K562 (cell line): Measurements from ENCODE around the gene ZSWIM4. TPM values are rescaled to one million over a fixed set of nuclear protein-coding genes. Genes with fewer than 3 reads are reported as not detected.

Experiments used
- ELK3 ChIP-seq: fragments of 450-650 bp; formaldehyde crosslinking; IDR thresholded peaks from 2 replicates; pipeline ENCODE4 v1.4.0; 2020; ENCODE audit warnings: mild to moderate bottlenecking
- MTA1 ChIP-seq: fragments of 450-650 bp; IDR thresholded peaks from 2 replicates; pipeline ENCODE4 v1.6.1; 2017; ENCODE audit warnings: borderline replicate concordance
- MTF1 ChIP-seq: fragments of 250-450 bp; sonication (Bioruptor Pico); IDR thresholded peaks from 2 replicates; pipeline ENCODE4 v1.9.0; 2021; ENCODE audit warnings: moderate library complexity, mild to moderate bottlenecking, inconsistent platforms, borderline replicate concordance
- RFX1 ChIP-seq: fragments of 450-650 bp; IDR thresholded peaks from 2 replicates; pipeline ENCODE4 v1.6.1; 2016; ENCODE audit warnings: mild to moderate bottlenecking, moderate library complexity
- SP1 ChIP-seq: sonication (generic); formaldehyde crosslinking; IDR thresholded peaks from 2 replicates; pipeline ENCODE4 v1.8.1; 2022; ENCODE audit warnings: mild to moderate bottlenecking, missing genetic modification reagents
- SRF ChIP-seq, 2 experiments: fragments of 250-450, 450-650 bp in 1 of 2; sonication (Bioruptor Pico) in 1 of 2; sonication (generic) in 1 of 2; formaldehyde crosslinking; IDR thresholded peaks; 2 replicates each; pipeline versions ENCODE4 v1.5.0 to v1.5.1; 2020 to 2022; ENCODE audit warnings: mild to moderate bottlenecking in 1 of 2, missing genetic modification reagents in 1 of 2
- SRSF1 ChIP-seq: fragments of 200-400 bp; formaldehyde crosslinking; IDR thresholded peaks from 2 replicates; pipeline ENCODE4 v1.6.1; 2017; ENCODE audit warnings: mild to moderate bottlenecking, low read depth, low read length, moderate library complexity
- ZBTB12 ChIP-seq: fragments of 250-450 bp; sonication (Bioruptor Pico); IDR thresholded peaks from 2 replicates; pipeline ENCODE4 v1.4.0; 2020
- ZBTB40 ChIP-seq, 2 experiments: fragments of 450-650 bp in 1 of 2; sonication (generic) in 1 of 2; formaldehyde crosslinking in 1 of 2; IDR thresholded peaks; 2 replicates each; pipeline versions ENCODE4 v1.7.1 to v1.9.0; 2016 to 2022; ENCODE audit warnings: inconsistent platforms in 1 of 2, mild to moderate bottlenecking in 1 of 2, missing genetic modification reagents in 1 of 2
- ZFP36 ChIP-seq: fragments of 150-350 bp; IDR thresholded peaks from 2 replicates; pipeline ENCODE4 v1.6.1; 2018; ENCODE audit warnings: low read length, low read depth; ENCODE audit not compliant: partially characterized antibody
- ZNF655 ChIP-seq: fragments of 250-450 bp; sonication (Bioruptor Pico); IDR thresholded peaks from 2 replicates; pipeline ENCODE4 v1.5.0; 2021
- ZNF699 ChIP-seq: fragments of 250-450 bp; sonication (Bioruptor Pico); IDR thresholded peaks from 2 replicates; pipeline ENCODE4 v1.8.0; 2021; ENCODE audit warnings: mild to moderate bottlenecking, moderate library complexity; ENCODE audit not compliant: insufficient replicate concordance
- ZNF707 ChIP-seq: fragments of 250-450 bp; sonication (Bioruptor Pico); conservative IDR thresholded peaks from 2 replicates; pipeline ENCODE4 v1.8.0; 2022; ENCODE audit warnings: inconsistent platforms, mild to moderate bottlenecking, moderate library complexity
- polyA plus RNA-seq, 8 experiments: library from polyadenylated mRNA; depleted of rRNA in 4 of 8; stranded (reverse) in 5 of 8; unstranded in 3 of 8; fragments of >200 nt; fragmentation: Nextera tagmentation in 2 of 8; fragmentation: Illumina TruSeq in 1 of 8; extraction: Ambion mirVana in 2 of 8; extraction: Trizol in 1 of 8; gene quantifications; 2 replicates each; pipeline versions ENCODE4 v1.2.1 to v1.2.3, GENCODE V29; 2011 to 2014; ENCODE audit warnings: inconsistent platforms in 1 of 8, missing spikeins in 1 of 8
- total RNA-seq, 7 experiments: library from RNA; depleted of rRNA in 6 of 7; stranded (reverse); fragments of >200 nt in 6 of 7; fragmentation: Illumina TruSeq in 2 of 7; extraction: Trizol in 2 of 7; gene quantifications; 2 replicates each; pipeline versions ENCODE4 v1.2.1 to v1.2.3, GENCODE V29; 2011 to 2021; ENCODE audit warnings: low replicate concordance in 1 of 7

Gene ZSWIM4
- total and polyA plus RNA-seq, 9 of the 15 experiments (the other 6 are each of a cell fraction or from before 2014, with no cell fraction given): 0.25 to 3.7 (median 0.79) TPM; not detected in 2

GRCh38 chr19:13841086-13841961 is 46.1 kb downstream of the ZSWIM4 start (continued):
- TF ChIP-seq ZNF699 (CRISPR knock-in tag): no peak
- TF ChIP-seq ZNF655 (CRISPR knock-in tag): no peak
- TF ChIP-seq ZNF707 (CRISPR knock-in tag): peak; percentile 31; the same call in 1 of the 2 replicates
- TF ChIP-seq SP1: no peak; the same call in 1 of the 2 replicates
- no peak for TF ChIP-seq MTA1
- no peak for TF ChIP-seq SRF (CRISPR knock-in tag; IDR thresholded peaks at IDR 0.05)
- TF ChIP-seq ELK3 (CRISPR knock-in tag): no peak
- TF ChIP-seq ZBTB40 (IDR thresholded peaks at IDR 0.05): no peak
- TF ChIP-seq ZBTB40 (CRISPR knock-in tag; IDR thresholded peaks at IDR 0.05): no peak
- no peak for TF ChIP-seq ZFP36
- TF ChIP-seq RFX1: no peak
- no peak for TF ChIP-seq ZBTB12
- TF ChIP-seq MTF1 (CRISPR knock-in tag): no peak
- TF ChIP-seq SRSF1: no peak
